ENCODE results near the gene MIER2.

GRCh38 chr19:341386-342127, 3.0 kb downstream of the MIER2 start:
- TF ChIP-seq POLR2A (IDR thresholded peaks at IDR 0.05) (no peak), CTCF (IDR thresholded peaks at IDR 0.05) (no peak)

Data from body of pancreas (tissue), 4 donors.